Measurements from ENCODE around the gene ARHGAP6. TPM values are rescaled to one million over a fixed set of nuclear protein-coding genes. Genes with fewer than 3 reads are reported as not detected.
A peak's percentile ranks its signal among the peaks of the same experiment; 100 is the strongest.

The ARHGAP6 gene
- polyA plus RNA-seq, 2 of the 4 experiments (the other 2 are of a cell fraction) = 0.04 TPM; not detected in 1

GRCh38 chrX:11461201-11462001 lies 204.3 kb downstream of the ARHGAP6 start:
- WGBS (ENCODE audit: missing lambda C conversion rate) = 4% methylated on average over 5 of the region's 5 CpGs
- Histone ChIP-seq H3K4me2 (peak overlapping the region; percentile 58; the same call in 2 of the 3 replicates), H3K4me1 (peaks cover 13% of the 10 kb centered on the region; the same call in 1 of the 3 replicates), H3K9me3 (no peaks in the 10 kb centered on the region), H3K27ac (peak overlapping the region in 1 of 2 experiments; percentile 63; a peak in 2 of 6 replicates), H3K4me3 (no peak overlapping the region)
- peak; percentile 24 to 89; a peak in 4 of 6 replicates for ATAC-seq
- TF ChIP-seq RARB (CRISPR knock-in tag; IDR thresholded peaks at IDR 0.05) = no peak
- TF ChIP-seq SREBF2 (IDR thresholded peaks at IDR 0.05) = no peak
- no peak for TF ChIP-seq NFE2L2 (conservative IDR thresholded peaks at IDR 0.05; ENCODE audit: low read length)
- no peak for TF ChIP-seq FOSL2 (IDR thresholded peaks at IDR 0.05)
- TF ChIP-seq FOSL2 (CRISPR knock-in tag; IDR thresholded peaks at IDR 0.05) = no peak
- TF ChIP-seq, protein P1, sequence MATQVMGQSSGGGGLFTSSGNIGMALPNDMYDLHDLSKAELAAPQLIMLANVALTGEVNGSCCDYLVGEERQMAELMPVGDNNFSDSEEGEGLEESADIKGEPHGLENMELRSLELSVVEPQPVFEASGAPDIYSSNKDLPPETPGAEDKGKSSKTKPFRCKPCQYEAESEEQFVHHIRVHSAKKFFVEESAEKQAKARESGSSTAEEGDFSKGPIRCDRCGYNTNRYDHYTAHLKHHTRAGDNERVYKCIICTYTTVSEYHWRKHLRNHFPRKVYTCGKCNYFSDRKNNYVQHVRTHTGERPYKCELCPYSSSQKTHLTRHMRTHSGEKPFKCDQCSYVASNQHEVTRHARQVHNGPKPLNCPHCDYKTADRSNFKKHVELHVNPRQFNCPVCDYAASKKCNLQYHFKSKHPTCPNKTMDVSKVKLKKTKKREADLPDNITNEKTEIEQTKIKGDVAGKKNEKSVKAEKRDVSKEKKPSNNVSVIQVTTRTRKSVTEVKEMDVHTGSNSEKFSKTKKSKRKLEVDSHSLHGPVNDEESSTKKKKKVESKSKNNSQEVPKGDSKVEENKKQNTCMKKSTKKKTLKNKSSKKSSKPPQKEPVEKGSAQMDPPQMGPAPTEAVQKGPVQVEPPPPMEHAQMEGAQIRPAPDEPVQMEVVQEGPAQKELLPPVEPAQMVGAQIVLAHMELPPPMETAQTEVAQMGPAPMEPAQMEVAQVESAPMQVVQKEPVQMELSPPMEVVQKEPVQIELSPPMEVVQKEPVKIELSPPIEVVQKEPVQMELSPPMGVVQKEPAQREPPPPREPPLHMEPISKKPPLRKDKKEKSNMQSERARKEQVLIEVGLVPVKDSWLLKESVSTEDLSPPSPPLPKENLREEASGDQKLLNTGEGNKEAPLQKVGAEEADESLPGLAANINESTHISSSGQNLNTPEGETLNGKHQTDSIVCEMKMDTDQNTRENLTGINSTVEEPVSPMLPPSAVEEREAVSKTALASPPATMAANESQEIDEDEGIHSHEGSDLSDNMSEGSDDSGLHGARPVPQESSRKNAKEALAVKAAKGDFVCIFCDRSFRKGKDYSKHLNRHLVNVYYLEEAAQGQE (IDR thresholded peaks at IDR 0.05) = peak; percentile 31; the same call in 1 of the 2 replicates
- no peak for TF ChIP-seq EHF (CRISPR knock-in tag; IDR thresholded peaks at IDR 0.05)
- no peak for TF ChIP-seq ESRRA (IDR thresholded peaks at IDR 0.05; ENCODE audit: borderline replicate concordance, low read length)
- ChIA-PET POLR2A (no interaction called here), CTCF (no interaction called here)
- DNase-seq (ENCODE audit: low read depth in 1 of 2, low spot score in 1 of 2) = peak in 1 of 2 experiments; percentile 44
- no peak for FAIRE-seq

DNA sequence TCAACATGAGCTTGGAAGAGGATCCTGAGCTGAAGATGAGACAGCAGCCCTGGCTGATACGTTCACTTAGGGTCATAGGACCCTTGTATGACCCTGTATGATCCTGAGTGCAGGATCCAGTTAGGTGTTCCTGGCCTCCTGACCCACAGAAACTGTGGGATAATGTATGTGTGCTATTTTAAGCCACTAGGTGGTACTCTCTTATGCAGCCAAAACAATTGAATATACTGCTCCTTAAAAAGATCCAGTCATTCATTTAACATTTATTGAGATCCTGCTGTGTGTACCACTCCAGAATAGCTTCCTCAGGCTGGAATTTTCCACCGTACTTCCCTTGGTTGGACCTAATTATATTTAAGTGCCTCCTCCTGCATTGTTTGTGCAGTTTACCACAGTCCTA lies 205.4 kb downstream of the ARHGAP6 start:
- peak; percentile 51 for FAIRE-seq
- Histone ChIP-seq H3K4me2 (no peak overlapping the region), H3K9me3 (no peaks in the 10 kb centered on the region), H3K4me1 (peaks cover 13% of the 10 kb centered on the region; the same call in 1 of the 3 replicates), H3K4me3 (no peak overlapping the region), H3K27ac (no peak overlapping the region; a peak in 1 of 6 replicates)
- TF ChIP-seq GATA3 (IDR thresholded peaks at IDR 0.05; ENCODE audit: borderline replicate concordance) (no peak), ZC3H11A (IDR thresholded peaks at IDR 0.05) (no peak), USF2 (IDR thresholded peaks at IDR 0.05) (no peak), RNF2 (IDR thresholded peaks at IDR 0.05; ENCODE audit: borderline replicate concordance, low read depth) (no peak), HDAC2 (IDR thresholded peaks at IDR 0.05) (no peak), BCL3 (IDR thresholded peaks at IDR 0.05) (no peak), CHD4 (IDR thresholded peaks at IDR 0.05; ENCODE audit: borderline replicate concordance) (no peak), CTCF (IDR thresholded peaks at IDR 0.05) (no peak), HEYL (CRISPR knock-in tag; IDR thresholded peaks at IDR 0.05) (no peak), HOXB13 (CRISPR knock-in tag; IDR thresholded peaks at IDR 0.05; ENCODE audit: low read depth) (no peak), NR3C1 (IDR thresholded peaks at IDR 0.05) (no peak), NFE2L2 (conservative IDR thresholded peaks at IDR 0.05; ENCODE audit: low read length) (no peak), MAX (IDR thresholded peaks at IDR 0.05) (no peak), SMC3 (IDR thresholded peaks at IDR 0.05) (no peak), JUNB (IDR thresholded peaks at IDR 0.05) (no peak), CBX8 (IDR thresholded peaks at IDR 0.05) (no peak), BHLHE40 (IDR thresholded peaks at IDR 0.05; ENCODE audit: low read depth, low read length) (no peak), ZNF302 (CRISPR knock-in tag; IDR thresholded peaks at IDR 0.05) (no peak)
- TF ChIP-seq, protein P2, sequence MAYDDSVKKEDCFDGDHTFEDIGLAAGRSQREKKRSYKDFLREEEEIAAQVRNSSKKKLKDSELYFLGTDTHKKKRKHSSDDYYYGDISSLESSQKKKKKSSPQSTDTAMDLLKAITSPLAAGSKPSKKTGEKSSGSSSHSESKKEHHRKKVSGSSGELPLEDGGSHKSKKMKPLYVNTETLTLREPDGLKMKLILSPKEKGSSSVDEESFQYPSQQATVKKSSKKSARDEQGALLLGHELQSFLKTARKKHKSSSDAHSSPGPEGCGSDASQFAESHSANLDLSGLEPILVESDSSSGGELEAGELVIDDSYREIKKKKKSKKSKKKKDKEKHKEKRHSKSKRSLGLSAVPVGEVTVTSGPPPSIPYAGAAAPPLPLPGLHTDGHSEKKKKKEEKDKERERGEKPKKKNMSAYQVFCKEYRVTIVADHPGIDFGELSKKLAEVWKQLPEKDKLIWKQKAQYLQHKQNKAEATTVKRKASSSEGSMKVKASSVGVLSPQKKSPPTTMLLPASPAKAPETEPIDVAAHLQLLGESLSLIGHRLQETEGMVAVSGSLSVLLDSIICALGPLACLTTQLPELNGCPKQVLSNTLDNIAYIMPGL (CRISPR knock-in tag; IDR thresholded peaks at IDR 0.05; ENCODE audit: borderline replicate concordance) = no peak
- peak in 1 of 2 experiments; percentile 66; a peak in 3 of 6 replicates for ATAC-seq
- ChIA-PET CTCF (no interaction called here), POLR2A (no interaction called here)
- no peak for DNase-seq (ENCODE audit: low read depth in 1 of 2, low spot score in 1 of 2)
- 28% methylated on average over 2 of the region's 2 CpGs for WGBS (ENCODE audit: missing lambda C conversion rate)

Measured in A549 (cell line).